SU-DHL-6 (cell line): ENCODE data around the gene AQP6.

Experiments
- EZH2phosphoT487 ChIP-seq: fragments of 200-600 bp; sonication (generic), shearing (Covaris generic); conservative IDR thresholded peaks from 2 replicates; pipeline ENCODE4 v1.6.1; 2018; ENCODE audit warnings: mild to moderate bottlenecking, antibody characterized with exemption, low read length, moderate library complexity, mixed read lengths
- TF ChIP-seq, protein P1 (sequence below): fragments of 200-600 bp; sonication (generic); IDR thresholded peaks from one replicate; pipeline ENCODE4 v1.5.1; 2017; ENCODE audit warnings: antibody characterized with exemption, mild to moderate bottlenecking, low read length, moderate library complexity; ENCODE audit not compliant: insufficient read depth, poor library complexity, severe bottlenecking

DNA sequence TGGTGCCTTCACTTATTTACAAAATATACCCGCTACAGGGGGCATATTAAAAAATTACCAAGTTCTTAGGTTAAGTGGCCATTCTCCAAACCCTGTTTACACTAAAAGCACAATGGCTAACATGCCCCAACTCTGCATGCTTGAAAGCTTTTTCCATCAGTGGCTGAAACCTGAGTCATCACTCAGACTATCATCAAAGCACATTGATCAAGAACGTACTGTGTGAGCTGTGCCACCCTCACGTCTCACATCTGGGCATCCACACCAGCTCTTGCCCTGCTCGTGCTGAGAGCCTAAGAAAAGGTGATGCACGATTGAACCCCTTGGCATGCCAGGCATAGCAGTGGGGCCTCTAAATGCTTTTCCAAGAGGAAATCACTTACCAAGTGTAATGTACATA lies 13.2 kb downstream of the AQP6 start:
- TF ChIP-seq, protein P1, sequence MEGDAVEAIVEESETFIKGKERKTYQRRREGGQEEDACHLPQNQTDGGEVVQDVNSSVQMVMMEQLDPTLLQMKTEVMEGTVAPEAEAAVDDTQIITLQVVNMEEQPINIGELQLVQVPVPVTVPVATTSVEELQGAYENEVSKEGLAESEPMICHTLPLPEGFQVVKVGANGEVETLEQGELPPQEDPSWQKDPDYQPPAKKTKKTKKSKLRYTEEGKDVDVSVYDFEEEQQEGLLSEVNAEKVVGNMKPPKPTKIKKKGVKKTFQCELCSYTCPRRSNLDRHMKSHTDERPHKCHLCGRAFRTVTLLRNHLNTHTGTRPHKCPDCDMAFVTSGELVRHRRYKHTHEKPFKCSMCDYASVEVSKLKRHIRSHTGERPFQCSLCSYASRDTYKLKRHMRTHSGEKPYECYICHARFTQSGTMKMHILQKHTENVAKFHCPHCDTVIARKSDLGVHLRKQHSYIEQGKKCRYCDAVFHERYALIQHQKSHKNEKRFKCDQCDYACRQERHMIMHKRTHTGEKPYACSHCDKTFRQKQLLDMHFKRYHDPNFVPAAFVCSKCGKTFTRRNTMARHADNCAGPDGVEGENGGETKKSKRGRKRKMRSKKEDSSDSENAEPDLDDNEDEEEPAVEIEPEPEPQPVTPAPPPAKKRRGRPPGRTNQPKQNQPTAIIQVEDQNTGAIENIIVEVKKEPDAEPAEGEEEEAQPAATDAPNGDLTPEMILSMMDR = no peak
- no peak for TF ChIP-seq EZH2phosphoT487
